Measurements from ENCODE around the gene AMMECR1L.

Gene AMMECR1L

DNA sequence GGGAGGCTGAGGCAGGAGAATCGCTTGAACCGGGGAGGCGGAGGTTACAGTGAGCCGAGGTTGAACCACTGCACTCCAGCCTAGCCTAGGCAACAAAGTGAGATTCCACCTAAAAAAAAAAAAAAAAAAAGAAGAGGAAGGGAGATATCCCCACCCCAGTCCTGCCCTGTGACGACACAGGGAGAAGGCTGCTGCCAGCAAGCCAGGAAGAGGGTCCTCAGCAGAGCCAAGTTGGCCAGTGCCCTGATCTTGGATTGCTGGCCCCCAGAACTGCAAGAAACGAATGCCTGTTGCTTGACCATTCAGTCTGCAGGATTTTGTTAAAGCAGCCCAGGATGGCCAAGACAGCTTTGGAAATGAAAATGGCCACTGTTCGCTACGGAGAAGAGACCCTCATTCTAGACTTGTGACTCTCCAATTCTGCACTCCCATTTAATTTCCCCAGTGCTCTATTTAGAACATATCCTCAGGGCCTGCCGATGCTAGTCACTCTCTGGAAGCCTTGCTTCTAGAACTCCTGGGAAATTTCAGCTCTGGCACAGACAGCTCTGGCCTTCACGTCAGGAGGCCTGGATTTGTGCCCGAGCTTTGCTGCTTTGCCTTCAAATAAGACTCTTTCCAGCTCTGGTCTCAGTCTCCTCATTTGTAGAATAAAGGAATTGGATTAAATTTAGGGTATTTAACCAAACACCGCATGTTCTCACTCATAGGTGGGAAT is 15.7 kb upstream of the AMMECR1L start:
- WGBS: 93% methylated on average over 7 of the region's 12 CpGs
- no peak overlapping the region for H3K4ac ChIP-seq (ENCODE audit: low read depth in 1 of 2, low read length in 2 of 2)
- no peak overlapping the region for H2BK120ac ChIP-seq (ENCODE audit: low read depth, low read length)
- no peak overlapping the region for H3K4me2 ChIP-seq (ENCODE audit: low read length, poor library complexity, severe bottlenecking)
- DNase-seq: no peak
- H2BK15ac ChIP-seq (ENCODE audit: low read depth, poor library complexity, severe bottlenecking): no peak overlapping the region
- no peak overlapping the region for H3K23ac ChIP-seq (ENCODE audit: low read length in 2 of 2)
- no peak overlapping the region for H2AK5ac ChIP-seq (ENCODE audit: low read length, severe bottlenecking)
- H4K91ac ChIP-seq (ENCODE audit: low read length): no peak overlapping the region
- H3K27ac ChIP-seq (ENCODE audit: low read length, poor library complexity, severe bottlenecking): no peak overlapping the region
- no peak overlapping the region for H3K18ac ChIP-seq (ENCODE audit: low read depth in 1 of 2, low read length in 2 of 2)
- H2BK12ac ChIP-seq (ENCODE audit: low read length in 2 of 2): no peak overlapping the region
- H3K4me1 ChIP-seq (ENCODE audit: control insufficient read depth, insufficient read depth, low read depth, low read length): no peaks in the 10 kb centered on the region
- no peak overlapping the region for H2BK5ac ChIP-seq (ENCODE audit: low read depth, low read length, poor library complexity, severe bottlenecking)
- no peak overlapping the region for H2AFZ ChIP-seq (ENCODE audit: low read depth, low read length)
- no peaks in the 10 kb centered on the region for H3K36me3 ChIP-seq (ENCODE audit: control insufficient read depth in 1 of 2, insufficient read depth in 2 of 2, low read depth in 1 of 2, low read length in 2 of 2)
- H4K8ac ChIP-seq (ENCODE audit: low read length): no peak overlapping the region
- H3K14ac ChIP-seq (ENCODE audit: low read length in 2 of 2): no peak overlapping the region
- no peaks in the 10 kb centered on the region for H3K79me1 ChIP-seq (replicated peaks; ENCODE audit: low read length, poor library complexity, severe bottlenecking)
- peaks cover 10 to 11% of the 10 kb centered on the region in 2 experiments for H3K27me3 ChIP-seq (ENCODE audit: control insufficient read depth in 1 of 2, insufficient read depth in 1 of 2, low read length in 2 of 2)
- no peaks in the 10 kb centered on the region for H3K9me3 ChIP-seq (ENCODE audit: control insufficient read depth, low read length)
- H3K9ac ChIP-seq (ENCODE audit: low read length): peak overlapping the region; percentile 12
- H3K4me3 ChIP-seq (ENCODE audit: insufficient read depth in 1 of 2, low read depth in 1 of 2, low read length in 2 of 2): no peak overlapping the region

- Histone ChIP-seq H3K14ac (ENCODE audit: low read length in 2 of 2) (no peak overlapping the region), H3K4me2 (ENCODE audit: low read length, poor library complexity, severe bottlenecking) (no peak overlapping the region), H3K9me3 (ENCODE audit: control insufficient read depth, low read length) (no peaks in the 10 kb centered on the region), H3K23ac (ENCODE audit: low read length in 2 of 2) (no peak overlapping the region), H3K79me1 (replicated peaks; ENCODE audit: low read length, poor library complexity, severe bottlenecking) (no peaks in the 10 kb centered on the region), H3K9ac (ENCODE audit: low read length) (no peak overlapping the region), H4K8ac (ENCODE audit: low read length) (no peak overlapping the region), H2BK15ac (ENCODE audit: low read depth, poor library complexity, severe bottlenecking) (no peak overlapping the region), H2BK5ac (ENCODE audit: low read depth, low read length, poor library complexity, severe bottlenecking) (no peak overlapping the region), H2BK12ac (ENCODE audit: low read length in 2 of 2) (no peak overlapping the region), H4K91ac (ENCODE audit: low read length) (no peak overlapping the region), H2BK120ac (ENCODE audit: low read depth, low read length) (no peak overlapping the region), H3K4ac (ENCODE audit: low read depth in 1 of 2, low read length in 2 of 2) (no peak overlapping the region), H3K18ac (ENCODE audit: low read depth in 1 of 2, low read length in 2 of 2) (no peak overlapping the region), H2AK5ac (ENCODE audit: low read length, severe bottlenecking) (no peak overlapping the region), H3K4me3 (ENCODE audit: insufficient read depth in 1 of 2, low read depth in 1 of 2, low read length in 2 of 2) (no peak overlapping the region), H3K4me1 (ENCODE audit: control insufficient read depth, insufficient read depth, low read depth, low read length) (peaks cover 3% of the 10 kb centered on the region), H3K27me3 (ENCODE audit: control insufficient read depth in 1 of 2, insufficient read depth in 1 of 2, low read length in 2 of 2) (no peaks in the 10 kb centered on the region), H3K36me3 (ENCODE audit: control insufficient read depth in 1 of 2, insufficient read depth in 2 of 2, low read depth in 1 of 2, low read length in 2 of 2) (no peaks in the 10 kb centered on the region), H2AFZ (ENCODE audit: low read depth, low read length) (no peak overlapping the region), H3K27ac (ENCODE audit: low read length, poor library complexity, severe bottlenecking) (no peak overlapping the region)
- DNase-seq: no peak
- no CpG with 5 or more reads among the region's 1 CpG for WGBS
These were observed 11.9 kb upstream of the AMMECR1L start for GRCh38 chr2:127897531-127898211.

- no peak overlapping the region for H3K23ac ChIP-seq (ENCODE audit: low read length in 2 of 2)
- no peak overlapping the region for H3K18ac ChIP-seq (ENCODE audit: low read depth in 1 of 2, low read length in 2 of 2)
- no peak overlapping the region for H3K4me3 ChIP-seq (ENCODE audit: insufficient read depth in 1 of 2, low read depth in 1 of 2, low read length in 2 of 2)
- H3K36me3 ChIP-seq (ENCODE audit: control insufficient read depth in 1 of 2, insufficient read depth in 2 of 2, low read depth in 1 of 2, low read length in 2 of 2): no peaks in the 10 kb centered on the region
- H2AK5ac ChIP-seq (ENCODE audit: low read length, severe bottlenecking): no peak overlapping the region
- H3K14ac ChIP-seq (ENCODE audit: low read length in 2 of 2): no peak overlapping the region
- no peak overlapping the region for H3K4ac ChIP-seq (ENCODE audit: low read depth in 1 of 2, low read length in 2 of 2)
- no peak overlapping the region for H3K27ac ChIP-seq (ENCODE audit: low read length, poor library complexity, severe bottlenecking)
- peaks cover 2% of the 10 kb centered on the region for H3K79me1 ChIP-seq (replicated peaks; ENCODE audit: low read length, poor library complexity, severe bottlenecking)
- H3K4me2 ChIP-seq (ENCODE audit: low read length, poor library complexity, severe bottlenecking): no peak overlapping the region
- no peak for DNase-seq
- H3K9me3 ChIP-seq (ENCODE audit: control insufficient read depth, low read length): no peaks in the 10 kb centered on the region
- H4K91ac ChIP-seq (ENCODE audit: low read length): no peak overlapping the region
- H2BK12ac ChIP-seq (ENCODE audit: low read length in 2 of 2): no peak overlapping the region
- no peak overlapping the region for H4K8ac ChIP-seq (ENCODE audit: low read length)
- H2AFZ ChIP-seq (ENCODE audit: low read depth, low read length): no peak overlapping the region
- H3K9ac ChIP-seq (ENCODE audit: low read length): no peak overlapping the region
- 40% methylated on average over 2 of the region's 5 CpGs for WGBS
- H3K27me3 ChIP-seq (ENCODE audit: control insufficient read depth in 1 of 2, insufficient read depth in 1 of 2, low read length in 2 of 2): no peaks in the 10 kb centered on the region
- H2BK5ac ChIP-seq (ENCODE audit: low read depth, low read length, poor library complexity, severe bottlenecking): no peak overlapping the region
- H2BK120ac ChIP-seq (ENCODE audit: low read depth, low read length): no peak overlapping the region
- peaks cover 3% of the 10 kb centered on the region for H3K4me1 ChIP-seq (ENCODE audit: control insufficient read depth, insufficient read depth, low read depth, low read length)
- no peak overlapping the region for H2BK15ac ChIP-seq (ENCODE audit: low read depth, poor library complexity, severe bottlenecking)
These were observed 7.7 kb upstream of the AMMECR1L start for GRCh38 chr2:127893494-127893893.

DNA sequence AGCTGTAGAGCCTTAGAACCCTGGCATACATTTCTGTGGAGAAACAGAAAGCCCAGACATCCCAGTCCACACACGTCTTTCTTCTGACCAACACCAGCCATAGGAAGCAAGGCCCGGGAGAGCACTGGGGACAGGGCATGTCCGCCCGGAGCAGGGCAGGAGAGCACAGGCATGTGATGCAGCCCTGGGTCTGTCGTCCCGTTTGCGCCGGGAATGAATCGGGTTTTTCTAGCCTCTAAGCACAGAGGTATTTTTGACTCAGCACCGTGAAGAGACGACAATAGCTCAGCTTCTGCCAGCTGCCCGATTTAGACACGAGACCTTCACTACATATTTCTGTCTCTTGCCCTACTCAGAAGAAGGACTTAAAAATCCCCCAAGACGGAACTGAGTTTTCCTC is 7.3 kb upstream of the AMMECR1L start:
- Histone ChIP-seq H3K23ac (ENCODE audit: low read length in 2 of 2) (no peak overlapping the region), H2BK12ac (ENCODE audit: low read length in 2 of 2) (no peak overlapping the region), H2AK5ac (ENCODE audit: low read length, severe bottlenecking) (no peak overlapping the region), H3K4me2 (ENCODE audit: low read length, poor library complexity, severe bottlenecking) (no peak overlapping the region), H3K36me3 (ENCODE audit: control insufficient read depth in 1 of 2, insufficient read depth in 2 of 2, low read depth in 1 of 2, low read length in 2 of 2) (no peaks in the 10 kb centered on the region), H3K27ac (ENCODE audit: low read length, poor library complexity, severe bottlenecking) (no peak overlapping the region), H4K91ac (ENCODE audit: low read length) (no peak overlapping the region), H3K9ac (ENCODE audit: low read length) (no peak overlapping the region), H2AFZ (ENCODE audit: low read depth, low read length) (no peak overlapping the region), H3K18ac (ENCODE audit: low read depth in 1 of 2, low read length in 2 of 2) (no peak overlapping the region), H3K9me3 (ENCODE audit: control insufficient read depth, low read length) (no peaks in the 10 kb centered on the region), H3K79me1 (replicated peaks; ENCODE audit: low read length, poor library complexity, severe bottlenecking) (peaks cover 2% of the 10 kb centered on the region), H2BK5ac (ENCODE audit: low read depth, low read length, poor library complexity, severe bottlenecking) (no peak overlapping the region), H3K14ac (ENCODE audit: low read length in 2 of 2) (no peak overlapping the region), H3K4me3 (ENCODE audit: insufficient read depth in 1 of 2, low read depth in 1 of 2, low read length in 2 of 2) (no peak overlapping the region), H2BK120ac (ENCODE audit: low read depth, low read length) (no peak overlapping the region), H3K4ac (ENCODE audit: low read depth in 1 of 2, low read length in 2 of 2) (no peak overlapping the region), H2BK15ac (ENCODE audit: low read depth, poor library complexity, severe bottlenecking) (no peak overlapping the region), H3K27me3 (ENCODE audit: control insufficient read depth in 1 of 2, insufficient read depth in 1 of 2, low read length in 2 of 2) (no peaks in the 10 kb centered on the region), H4K8ac (ENCODE audit: low read length) (no peak overlapping the region), H3K4me1 (ENCODE audit: control insufficient read depth, insufficient read depth, low read depth, low read length) (peaks cover 3% of the 10 kb centered on the region)
- 94% methylated on average over 14 of the region's 14 CpGs for WGBS
- DNase-seq: no peak

Measured in mesenchymal stem cell (in vitro differentiated cells and primary cell).